ENCODE measurements around the gene DGKH. TPM values are rescaled to one million over a fixed set of nuclear protein-coding genes. Genes with fewer than 3 reads are reported as not detected.

The DGKH gene
- total RNA-seq, 1 donor from 2014 or later: 17.9 TPM

- Histone ChIP-seq H3K36me3 (ENCODE audit: control insufficient read depth, insufficient read depth, low read length) (no peaks in the 10 kb centered on the region), H3K4me3 (ENCODE audit: low read depth, low read length) (no peak overlapping the region), H3K27me3 (ENCODE audit: control insufficient read depth, insufficient read depth, low read length) (no peaks in the 10 kb centered on the region)
- no peak for TF ChIP-seq CTCF (IDR thresholded peaks at IDR 0.05; ENCODE audit: insufficient read depth, low read length, poor library complexity, severe bottlenecking)
- DNase-seq (ENCODE audit: low read depth): no peak
Measured at GRCh38 chr13:42022796-42023493, 25.5 kb upstream of the DGKH start.

GRCh38 chr13:42027286-42027685, 21.2 kb upstream of the DGKH start:
- no peak overlapping the region for H3K4me3 ChIP-seq (ENCODE audit: low read depth, low read length)
- TF ChIP-seq CTCF (IDR thresholded peaks at IDR 0.05; ENCODE audit: insufficient read depth, low read length, poor library complexity, severe bottlenecking): no peak
- no peak for DNase-seq (ENCODE audit: low read depth)
- H3K27me3 ChIP-seq (ENCODE audit: control insufficient read depth, insufficient read depth, low read length): no peaks in the 10 kb centered on the region
- H3K36me3 ChIP-seq (ENCODE audit: control insufficient read depth, insufficient read depth, low read length): no peaks in the 10 kb centered on the region

GRCh38 chr13:42028113-42028799, 20.2 kb upstream of the DGKH start:
- TF ChIP-seq CTCF (IDR thresholded peaks at IDR 0.05; ENCODE audit: insufficient read depth, low read length, poor library complexity, severe bottlenecking): no peak
- DNase-seq (ENCODE audit: low read depth): no peak

GRCh38 chr13:42035905-42036521, 12.4 kb upstream of the DGKH start:
- DNase-seq (ENCODE audit: low read depth): no peak
- TF ChIP-seq CTCF (IDR thresholded peaks at IDR 0.05; ENCODE audit: insufficient read depth, low read length, poor library complexity, severe bottlenecking): no peak
- Histone ChIP-seq H3K36me3 (ENCODE audit: control insufficient read depth, insufficient read depth, low read length) (no peaks in the 10 kb centered on the region), H3K4me3 (ENCODE audit: low read depth, low read length) (no peak overlapping the region), H3K27me3 (ENCODE audit: control insufficient read depth, insufficient read depth, low read length) (no peaks in the 10 kb centered on the region)

More at GRCh38 chr13:42028113-42028799, 20.2 kb upstream of the DGKH start:
- H3K4me3 ChIP-seq (ENCODE audit: low read depth, low read length): no peak overlapping the region
- no peaks in the 10 kb centered on the region for H3K27me3 ChIP-seq (ENCODE audit: control insufficient read depth, insufficient read depth, low read length)
- H3K36me3 ChIP-seq (ENCODE audit: control insufficient read depth, insufficient read depth, low read length): no peaks in the 10 kb centered on the region

- no peak overlapping the region for H3K4me3 ChIP-seq (ENCODE audit: low read depth, low read length)
Measured at GRCh38 chr13:42036711-42037110, 11.7 kb upstream of the DGKH start.

More at GRCh38 chr13:42036711-42037110, 11.7 kb upstream of the DGKH start:
- no peaks in the 10 kb centered on the region for H3K36me3 ChIP-seq (ENCODE audit: control insufficient read depth, insufficient read depth, low read length)
- DNase-seq (ENCODE audit: low read depth): no peak
- no peaks in the 10 kb centered on the region for H3K27me3 ChIP-seq (ENCODE audit: control insufficient read depth, insufficient read depth, low read length)
- no peak for TF ChIP-seq CTCF (IDR thresholded peaks at IDR 0.05; ENCODE audit: insufficient read depth, low read length, poor library complexity, severe bottlenecking)

Data from kidney epithelial cell (primary cell).